ENCODE data around the gene HCRTR1.

Gene HCRTR1

GRCh38 chr1:31617218-31617915 lies at the start of gene HCRTR1:
Gene HCRTR1, plus strand, starts transcription at chr1:31617689. Its CDS starts 1,504 bp downstream, at chr1:31619193.
- no peak for DNase-seq (ENCODE audit: low read depth in 1 of 2, low spot score in 1 of 2)

- DNase-seq (ENCODE audit: low read depth in 1 of 2, low spot score in 1 of 2) = no peak
Measured at GRCh38 chr1:31567956-31568570, 49.4 kb upstream of the HCRTR1 start.

- no peak for DNase-seq (ENCODE audit: low read depth in 1 of 2, low spot score in 1 of 2)
Measured at GRCh38 chr1:31568895-31569595, 48.4 kb upstream of the HCRTR1 start.

- no peak for DNase-seq (ENCODE audit: low read depth in 1 of 2, low spot score in 1 of 2)
Measured at GRCh38 chr1:31569596-31570173, 47.8 kb upstream of the HCRTR1 start.

DNA sequence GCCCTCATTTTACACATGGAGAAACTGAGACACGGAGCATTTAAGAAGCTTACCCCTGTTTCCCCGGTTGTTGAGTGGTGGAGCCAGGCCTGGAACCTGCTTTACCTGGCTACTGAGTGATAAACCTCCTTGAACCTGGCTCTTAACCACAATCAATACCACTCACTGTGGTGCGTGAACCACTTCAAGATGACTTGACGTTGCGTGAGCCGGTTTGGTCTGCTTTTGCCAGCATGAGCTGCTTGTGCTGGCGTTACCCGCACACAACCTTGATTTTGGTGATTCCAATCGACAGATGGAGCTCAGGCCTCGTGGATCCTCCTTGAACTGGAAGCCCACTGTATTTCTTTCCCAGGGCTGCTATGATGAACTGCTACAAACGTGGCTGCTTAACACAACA lies 47.3 kb upstream of the HCRTR1 start:
- no peak for DNase-seq (ENCODE audit: low read depth in 1 of 2, low spot score in 1 of 2)

DNA sequence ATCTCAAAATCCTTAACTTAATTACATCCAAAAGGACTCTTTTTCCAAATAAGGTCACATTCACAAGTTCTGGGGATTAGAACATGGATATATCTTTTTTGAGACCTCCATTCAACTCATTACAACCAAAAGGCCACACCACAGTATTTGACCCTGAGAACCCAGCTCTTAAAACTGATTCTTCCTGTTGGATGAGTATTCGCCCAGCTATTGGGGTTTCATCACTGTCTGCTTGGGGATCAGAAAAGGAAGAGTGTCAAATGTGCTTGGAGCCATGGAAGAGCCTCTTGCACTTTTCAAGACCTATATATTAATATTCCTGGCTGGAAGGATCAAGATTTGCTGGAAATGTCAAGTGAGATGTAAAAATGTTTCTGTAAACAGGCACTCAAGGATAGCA lies 46.6 kb upstream of the HCRTR1 start:
- DNase-seq (ENCODE audit: low read depth in 1 of 2, low spot score in 1 of 2) = no peak

DNA sequence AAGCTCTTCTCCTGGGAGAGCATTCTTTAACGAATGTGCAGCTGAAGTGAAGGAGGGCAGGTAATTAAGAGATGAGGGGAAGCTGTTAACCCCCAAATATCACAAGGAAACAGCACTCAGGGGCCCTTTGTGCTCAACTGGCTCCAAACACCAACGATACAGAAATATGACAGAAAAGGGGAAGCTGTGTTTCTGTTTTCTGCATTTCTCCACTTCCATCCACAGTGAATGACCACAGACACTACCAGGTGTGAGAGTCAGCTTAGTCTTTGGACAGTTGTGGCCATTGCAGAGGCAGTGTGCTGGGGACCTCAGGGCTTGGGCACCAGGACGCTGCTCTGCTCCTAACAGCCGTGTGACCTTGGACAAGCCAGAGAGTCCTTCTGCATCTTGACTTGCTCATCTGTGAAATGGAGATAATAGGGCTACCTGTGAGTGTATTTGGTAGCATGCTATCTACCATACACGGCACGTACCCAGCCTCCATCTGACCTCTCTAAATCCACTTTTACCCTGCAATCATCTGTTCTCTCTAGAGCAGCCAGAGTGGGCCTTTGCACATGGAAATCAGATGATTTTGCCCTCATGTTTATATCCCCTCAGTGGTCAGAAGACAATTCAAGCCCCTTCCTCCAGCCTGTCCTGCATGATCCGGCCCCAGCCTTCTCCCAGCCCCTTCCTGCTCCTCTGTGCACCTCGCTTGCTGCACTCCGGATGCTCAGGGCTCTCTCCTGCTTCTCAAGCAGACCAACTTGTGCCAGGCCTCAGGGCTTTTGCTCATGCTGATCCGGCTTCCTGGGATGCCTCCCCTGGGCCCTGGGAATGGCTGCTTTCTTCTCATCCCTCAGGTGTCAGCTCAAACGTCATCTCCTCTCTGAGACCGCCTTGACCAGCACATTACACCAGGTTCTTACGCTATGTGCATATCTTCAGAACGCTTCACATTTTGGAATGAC lies 45.9 kb upstream of the HCRTR1 start:
- DNase-seq (ENCODE audit: low read depth in 1 of 2, low spot score in 1 of 2) = no peak

GRCh38 chr1:31572323-31573104 lies 45.0 kb upstream of the HCRTR1 start:
- DNase-seq (ENCODE audit: low read depth in 1 of 2, low spot score in 1 of 2) = no peak

GRCh38 chr1:31573261-31573660 lies 44.2 kb upstream of the HCRTR1 start:
- no peak for DNase-seq (ENCODE audit: low read depth in 1 of 2, low spot score in 1 of 2)

GRCh38 chr1:31574749-31575368 lies 42.6 kb upstream of the HCRTR1 start:
- DNase-seq (ENCODE audit: low read depth in 1 of 2, low spot score in 1 of 2) = no peak

DNA sequence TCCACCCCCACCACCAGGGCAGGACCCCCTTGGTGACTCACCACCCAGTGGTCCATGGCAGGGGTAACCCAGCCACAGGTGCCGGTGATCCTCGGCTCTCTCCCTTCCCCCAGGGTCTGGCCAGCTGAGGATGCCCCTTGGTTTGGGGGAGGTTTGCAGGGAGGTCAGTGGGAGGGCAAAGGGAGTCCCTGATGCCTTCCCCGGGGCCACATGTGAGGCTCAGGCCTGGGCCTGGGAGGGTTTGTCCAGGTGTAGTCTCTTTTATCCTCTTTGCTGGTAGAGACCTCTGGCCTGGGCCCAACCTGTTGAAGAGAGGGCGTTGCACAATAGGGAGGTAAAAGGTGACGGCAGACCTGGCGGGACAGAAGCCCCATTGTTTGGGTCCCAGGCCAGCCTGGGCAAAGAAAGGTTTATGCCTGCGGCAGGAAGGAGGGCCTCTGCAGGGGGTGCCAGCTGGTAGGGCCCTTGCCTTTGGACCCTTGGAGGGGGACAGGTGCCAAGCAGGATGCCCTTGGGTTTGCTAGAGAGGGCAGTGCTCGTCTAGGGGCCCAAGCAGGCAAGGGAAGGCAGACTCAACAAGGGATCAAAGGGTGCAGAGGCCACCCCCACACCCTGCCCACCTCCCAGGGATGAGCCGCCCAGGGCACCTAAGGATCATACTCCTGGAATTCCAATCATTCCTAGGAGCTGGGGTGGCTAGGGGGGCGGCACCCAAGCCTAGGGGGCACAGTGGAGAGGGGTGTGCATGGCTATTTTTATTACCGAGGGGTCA lies 41.9 kb upstream of the HCRTR1 start:
- DNase-seq (ENCODE audit: low read depth in 1 of 2, low spot score in 1 of 2) = no peak

DNA sequence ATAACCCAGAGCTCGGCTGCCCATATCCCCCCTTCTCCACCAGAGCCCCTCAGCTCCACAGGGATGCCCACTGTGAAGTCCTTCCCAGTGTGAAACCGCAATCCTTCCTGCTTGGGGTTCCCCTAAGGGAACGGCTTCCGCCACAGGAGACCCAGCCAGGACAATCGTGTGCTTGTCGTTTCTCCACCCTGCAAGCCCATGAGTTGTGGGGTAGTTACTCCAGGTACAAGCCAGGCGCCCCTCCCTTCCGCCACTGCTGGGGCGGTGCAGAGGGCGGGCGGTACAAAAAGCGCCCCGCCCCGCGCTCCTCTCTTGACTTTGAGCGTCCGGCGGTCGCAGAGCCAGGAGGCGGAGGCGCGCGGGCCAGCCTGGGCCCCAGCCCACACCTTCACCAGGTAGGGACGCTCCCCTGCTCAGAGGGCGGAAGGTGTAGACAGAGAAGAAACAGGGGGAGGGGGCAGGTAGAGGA lies 41.3 kb upstream of the HCRTR1 start, which contains the start of gene TINAGL1:
TINAGL1 (plus strand) TSS at position 315 of the 469 bp plus-strand sequence. CDS start 634 bp downstream, outside the sequence.
- DNase-seq (ENCODE audit: low read depth in 1 of 2, low spot score in 1 of 2) = no peak

GRCh38 chr1:31576743-31577455 lies 40.6 kb upstream of the HCRTR1 start:
- no peak for DNase-seq (ENCODE audit: low read depth in 1 of 2, low spot score in 1 of 2)

DNA sequence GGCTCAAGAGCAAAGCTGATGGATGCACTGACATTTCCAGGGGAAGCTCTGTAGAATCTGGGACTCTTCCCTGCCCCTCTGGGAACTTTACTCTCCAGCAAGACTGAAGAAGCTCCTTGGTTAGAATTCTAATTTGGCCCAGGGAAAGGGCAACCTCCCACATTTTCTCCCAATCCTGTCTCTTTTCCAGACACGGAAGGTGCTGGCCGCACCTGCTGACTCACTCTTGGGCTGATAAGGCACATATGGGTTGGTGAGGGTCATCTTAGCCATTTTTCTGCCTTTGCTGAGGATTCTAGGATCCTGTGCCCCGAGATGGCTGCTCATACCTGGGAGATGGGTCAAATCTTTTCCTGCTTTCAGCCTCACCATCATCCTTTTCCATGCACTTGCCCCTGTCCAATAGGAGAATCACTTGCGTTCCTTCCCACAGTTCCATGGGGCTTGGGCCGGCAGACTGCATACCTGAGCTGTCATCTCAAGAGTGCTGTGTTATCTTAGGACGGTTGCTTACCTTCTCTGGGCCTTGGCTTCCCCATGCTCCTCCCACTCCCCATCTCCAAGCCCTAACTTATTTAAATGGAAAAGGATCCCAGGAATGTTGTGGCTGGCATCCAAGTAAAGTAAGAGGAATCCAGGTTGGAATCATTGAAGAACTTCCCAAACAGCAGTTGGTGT lies 39.8 kb upstream of the HCRTR1 start:
- DNase-seq (ENCODE audit: low read depth in 1 of 2, low spot score in 1 of 2) = no peak

GRCh38 chr1:31579374-31579773 lies 38.1 kb upstream of the HCRTR1 start:
- no peak for DNase-seq (ENCODE audit: low read depth in 1 of 2, low spot score in 1 of 2)

DNA sequence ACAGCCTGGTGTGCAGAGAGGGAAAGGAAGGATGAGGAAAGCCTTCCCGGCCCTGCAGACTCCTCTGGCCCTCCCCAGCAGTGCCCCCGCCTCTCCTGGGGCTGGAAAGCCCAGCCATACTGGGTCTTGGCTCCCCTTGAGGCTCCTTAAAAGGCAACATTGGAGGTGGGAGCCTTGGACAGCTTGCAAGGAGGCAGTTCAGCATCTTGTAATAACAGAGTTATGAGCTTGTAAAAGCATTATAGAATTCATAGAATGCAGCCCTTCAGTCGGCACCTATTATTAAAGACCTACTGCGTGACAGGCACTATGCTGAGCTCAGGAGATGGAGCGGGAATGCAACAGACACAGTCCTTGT lies 37.0 kb upstream of the HCRTR1 start:
- no peak for DNase-seq (ENCODE audit: low read depth in 1 of 2, low spot score in 1 of 2)

GRCh38 chr1:31580891-31581603 lies 36.4 kb upstream of the HCRTR1 start:
- no peak for DNase-seq (ENCODE audit: low read depth in 1 of 2, low spot score in 1 of 2)

Measured in activated T-helper 1 cell treated with anti-CD3 and anti-CD28 coated beads, Interleukin-2, amount 50 U/mL, for 16 hours (primary cell).